GM19193 (cell line): ENCODE measurements around the gene KNDC1.

Experiments
- POLR2A ChIP-seq: IDR thresholded peaks from 4 replicates; pipeline ENCODE4 v1.6.1; 2011; ENCODE audit not compliant: insufficient read depth, insufficient read length; ENCODE audit errors: extremely low read depth

KNDC1 gene

DNA sequence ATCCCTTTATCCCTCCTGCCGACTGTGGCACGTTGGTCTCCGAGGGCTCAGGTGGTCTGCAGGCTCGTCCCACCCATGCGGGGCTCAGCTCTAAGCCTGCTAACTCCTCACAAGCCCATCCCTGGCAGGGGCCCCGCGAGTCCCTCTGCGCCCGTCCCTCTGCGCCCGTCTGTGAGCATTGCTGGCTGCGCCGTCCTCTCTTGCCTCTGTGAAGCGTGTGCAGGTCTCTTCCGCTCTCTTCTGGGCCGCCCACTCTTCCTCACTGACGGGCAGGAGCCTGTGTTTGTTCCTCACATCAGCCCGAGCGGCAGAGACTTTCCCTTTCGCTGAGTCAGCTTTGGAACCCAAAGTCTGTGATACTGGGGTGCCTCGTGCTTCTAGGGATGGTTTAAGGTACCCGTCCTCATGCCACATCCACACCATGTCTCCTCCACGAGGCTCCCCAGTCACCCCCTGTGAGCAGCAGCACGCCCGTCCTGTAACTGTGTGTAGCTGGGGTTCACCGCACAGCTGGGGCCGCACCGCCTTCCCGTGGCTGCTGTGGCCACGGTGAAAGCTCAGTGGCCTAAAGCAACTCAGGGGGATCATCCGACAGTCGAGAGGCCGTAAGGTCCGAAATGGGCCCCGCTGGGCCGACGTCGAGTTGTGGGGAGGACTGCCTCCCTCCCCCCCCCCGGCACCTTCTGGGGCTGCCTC is 36.8 kb upstream of the KNDC1 start:
- no peak for TF ChIP-seq POLR2A

GRCh38 chr10:133123746-133124356 is 36.2 kb upstream of the KNDC1 start:
- no peak for TF ChIP-seq POLR2A

DNA sequence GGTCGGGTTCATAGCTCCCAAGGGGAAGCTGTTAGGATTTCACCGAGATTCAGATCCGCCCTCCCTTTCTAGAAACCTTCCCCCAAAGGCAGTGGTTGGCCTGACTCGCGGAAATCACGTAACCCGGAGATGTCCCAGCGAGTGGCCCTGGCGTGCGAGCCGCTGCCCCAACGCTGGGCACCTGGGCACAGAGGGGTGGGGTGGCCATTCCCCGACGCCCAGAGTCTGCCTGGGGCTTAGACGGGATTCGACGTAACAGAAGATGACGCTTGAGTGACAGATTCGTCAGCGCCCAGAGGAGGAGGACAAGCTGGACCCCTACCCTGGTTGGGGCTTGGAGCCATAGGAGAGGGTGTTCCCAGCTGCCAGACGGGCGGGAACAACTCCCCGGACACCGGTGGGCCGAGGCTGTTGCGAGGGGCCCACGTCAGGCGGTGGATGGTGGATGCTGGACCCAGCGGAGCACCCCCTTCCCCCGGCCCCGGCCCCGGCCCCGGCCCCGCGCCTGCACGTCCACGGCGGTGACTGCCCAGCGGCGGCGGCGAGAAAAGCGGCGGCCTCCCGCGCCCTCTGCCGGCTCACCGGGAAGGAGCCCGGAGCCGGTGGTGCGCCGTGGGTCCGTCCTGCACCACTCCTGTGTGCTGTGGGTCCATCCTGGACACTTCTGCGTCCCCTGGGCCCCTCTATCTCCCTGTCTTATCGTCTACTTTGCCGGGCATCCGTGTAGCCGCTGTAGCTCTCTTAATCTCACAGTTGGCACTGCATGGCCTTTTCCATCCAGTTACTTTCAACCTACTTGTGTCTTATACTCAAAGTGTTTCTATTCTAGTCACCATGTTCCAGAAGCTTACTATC is 35.4 kb upstream of the KNDC1 start:
- TF ChIP-seq POLR2A, result no peak

DNA sequence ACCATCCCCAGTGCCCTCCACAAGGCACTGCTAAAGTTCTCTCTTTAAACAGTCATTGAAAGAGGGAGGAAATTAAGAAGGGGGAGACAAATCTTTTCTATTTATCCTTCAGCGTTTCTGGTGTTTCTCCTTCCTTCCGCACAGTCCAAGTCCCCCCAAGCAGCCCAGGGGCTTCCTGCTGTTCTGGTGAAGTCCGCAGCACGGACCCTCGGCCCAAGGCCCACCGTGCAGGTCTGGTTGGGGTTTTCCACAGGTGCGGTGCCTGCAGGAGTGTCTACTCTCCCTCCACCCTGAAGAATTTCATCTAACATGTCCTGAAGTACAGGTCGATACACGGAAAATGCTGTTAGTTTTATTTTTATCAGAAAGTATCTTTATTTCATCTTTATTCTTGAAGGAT is 34.1 kb upstream of the KNDC1 start:
- TF ChIP-seq POLR2A, result no peak

DNA sequence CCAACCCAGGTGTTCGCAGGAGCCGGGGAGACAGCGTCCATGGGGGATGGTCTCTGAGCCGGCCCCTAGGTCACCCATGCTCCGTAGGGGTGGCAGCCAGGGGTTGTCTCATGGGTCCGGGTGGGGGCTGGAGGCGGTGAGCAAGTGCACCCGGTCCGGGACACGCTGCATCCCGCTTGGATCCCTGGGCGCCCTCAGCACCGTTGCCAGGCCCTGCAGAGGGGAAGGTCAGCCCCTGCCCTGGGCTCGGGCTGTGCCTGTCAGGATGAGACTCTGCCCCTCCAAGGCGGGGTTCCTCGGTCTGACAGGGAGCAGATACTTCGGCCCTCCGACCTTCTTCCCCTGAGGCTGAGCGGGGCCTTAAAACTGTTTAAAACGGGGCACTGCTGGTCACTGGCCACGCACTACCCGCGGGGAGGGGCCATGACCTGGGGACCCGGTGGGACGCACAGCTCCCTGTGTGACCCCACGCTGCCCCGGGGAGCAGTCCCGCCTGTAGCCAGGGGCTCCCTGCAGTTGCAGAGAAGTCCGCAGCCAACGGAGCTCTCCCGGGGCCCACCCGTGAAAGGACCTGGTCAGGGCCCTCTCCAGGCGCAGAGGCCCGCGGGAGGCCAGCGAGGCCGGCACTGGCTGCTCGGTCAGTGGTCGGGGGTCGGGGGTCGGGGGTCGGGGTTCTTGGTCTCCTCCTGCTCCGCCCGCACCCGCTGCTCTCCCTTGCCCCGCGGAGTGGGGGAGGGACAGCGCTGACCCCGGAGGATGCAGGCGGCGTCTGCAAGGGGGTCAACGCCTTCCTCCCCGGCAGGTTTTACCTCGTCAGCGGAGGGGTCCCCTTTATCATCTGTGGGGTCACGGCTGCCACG is 33.4 kb upstream of the KNDC1 start:
- TF ChIP-seq POLR2A, result no peak

- TF ChIP-seq POLR2A, result no peak
These were observed 32.5 kb upstream of the KNDC1 start for GRCh38 chr10:133127291-133128125.

GRCh38 chr10:133128126-133129070 is 31.6 kb upstream of the KNDC1 start:
- no peak for TF ChIP-seq POLR2A

GRCh38 chr10:133129071-133129858 is 30.8 kb upstream of the KNDC1 start:
- no peak for TF ChIP-seq POLR2A

DNA sequence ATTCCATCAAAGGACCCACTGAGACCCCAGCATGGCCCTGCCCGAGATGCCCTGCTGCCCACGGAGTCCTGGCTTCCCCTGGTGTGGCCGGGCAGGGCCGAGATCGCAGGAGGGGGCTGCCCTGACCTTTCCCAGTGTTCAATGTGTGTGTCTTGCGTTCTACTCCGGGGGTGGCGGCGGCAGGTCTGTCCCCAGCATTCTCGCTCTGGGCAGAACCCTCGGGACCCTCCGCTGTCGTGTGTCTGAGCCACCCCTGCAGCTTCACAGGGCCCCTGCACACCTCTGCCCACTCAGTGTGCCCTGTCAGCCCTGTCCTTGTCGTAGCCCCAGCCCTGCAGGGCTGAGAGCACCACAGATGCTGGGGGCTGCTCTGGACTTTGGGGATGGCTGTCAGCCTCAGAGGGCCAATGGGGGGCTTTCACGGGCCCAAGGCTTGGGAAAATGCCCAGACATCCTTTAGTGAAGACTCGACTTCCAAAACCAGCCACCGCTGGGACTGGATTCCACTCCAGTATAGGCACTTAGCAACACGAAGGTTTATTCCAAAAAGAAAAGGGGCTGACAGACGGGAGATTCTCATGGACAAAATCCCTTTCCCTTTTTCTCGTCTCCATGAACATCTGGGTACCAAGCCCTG is 30.0 kb upstream of the KNDC1 start:
- no peak for TF ChIP-seq POLR2A

- TF ChIP-seq POLR2A, result no peak
These were observed 29.4 kb upstream of the KNDC1 start for GRCh38 chr10:133130602-133131001.

DNA sequence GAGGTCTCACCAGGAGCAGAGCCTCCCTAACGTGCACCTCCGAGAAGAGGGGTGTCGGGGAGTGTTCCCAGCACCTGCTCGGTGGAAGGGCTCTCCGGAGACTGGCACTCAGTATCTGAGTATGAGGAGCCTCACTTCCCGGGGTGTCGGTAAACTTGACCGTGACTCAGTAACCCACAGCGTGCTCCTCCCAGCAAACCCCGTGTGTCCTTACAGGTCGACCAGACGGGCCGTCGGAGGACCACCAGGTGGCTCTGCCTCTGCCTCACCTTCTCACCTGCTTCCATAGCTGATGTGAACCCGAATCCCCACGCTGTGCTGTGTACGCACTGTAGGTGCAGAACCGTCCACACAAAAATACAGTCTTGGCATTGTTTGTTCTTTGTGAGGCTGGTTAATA is 29.0 kb upstream of the KNDC1 start:
- no peak for TF ChIP-seq POLR2A
